Neuronal stem cell (in vitro differentiated cells): Measurements from ENCODE around the gene AHDC1.

Source experiments
- DNase-seq: peaks from one replicate; pipeline ENCODE4 v3.0.0-alpha.2; 2013; ENCODE audit warnings: low spot score
- H2AFZ ChIP-seq: one replicate; pipeline ENCODE4 v1.6.1; 2013; ENCODE audit warnings: mild to moderate bottlenecking, low read length, inconsistent platforms
- H2AK5ac ChIP-seq: 2 replicates; pipeline ENCODE4 v1.6.1; 2013; ENCODE audit warnings: low read depth, mild to moderate bottlenecking, inconsistent platforms, low read length, moderate library complexity, mixed read lengths
- H2BK120ac ChIP-seq: 2 replicates; pipeline ENCODE4 v1.6.1; 2013; ENCODE audit warnings: low read depth, mild to moderate bottlenecking, inconsistent platforms, low read length, moderate library complexity, mixed read lengths
- H2BK12ac ChIP-seq: one replicate; pipeline ENCODE4 v1.6.1; 2013; ENCODE audit warnings: low read length, inconsistent platforms
- H2BK15ac ChIP-seq: 2 replicates; pipeline ENCODE4 v1.6.1; 2013; ENCODE audit warnings: mild to moderate bottlenecking, low read length, inconsistent platforms, mixed read lengths
- H2BK5ac ChIP-seq: one replicate; pipeline ENCODE4 v1.6.1; 2013; ENCODE audit warnings: inconsistent platforms, mild to moderate bottlenecking, low read length, moderate library complexity
- H3K14ac ChIP-seq: one replicate; pipeline ENCODE4 v1.6.1; 2013; ENCODE audit warnings: low read length, inconsistent platforms
- H3K18ac ChIP-seq: 2 replicates; pipeline ENCODE4 v1.6.1; 2013; ENCODE audit warnings: low read length, inconsistent platforms
- H3K23ac ChIP-seq: 2 replicates; pipeline ENCODE4 v1.6.1; 2013; ENCODE audit warnings: low read depth, mild to moderate bottlenecking, mixed read lengths, low read length, inconsistent platforms; ENCODE audit not compliant: poor library complexity
- H3K27ac ChIP-seq: replicated peaks from 3 replicates; pipeline ENCODE4 v1.5.1; 2013; ENCODE audit warnings: low read length, inconsistent platforms
- H3K27me3 ChIP-seq, 3 experiments: 2 replicates each; pipeline ENCODE4 v1.6.1; 2013; ENCODE audit warnings: low read length in 3 of 3, mild to moderate bottlenecking in 2 of 3, inconsistent platforms in 1 of 3, low read depth in 1 of 3, mixed read lengths in 1 of 3, moderate library complexity in 1 of 3; ENCODE audit not compliant: control insufficient read depth in 3 of 3, insufficient read depth in 3 of 3
- H3K36me3 ChIP-seq, 2 donors: replicated peaks in 1 of 2; 2 replicates each; pipeline ENCODE4 v1.6.1; 2013; ENCODE audit warnings: low read length in 2 of 2; ENCODE audit not compliant: control insufficient read depth in 2 of 2, insufficient read depth in 2 of 2
- H3K4ac ChIP-seq: 2 replicates; pipeline ENCODE4 v1.6.1; 2013; ENCODE audit warnings: inconsistent platforms, mild to moderate bottlenecking, low read length, moderate library complexity
- H3K4me1 ChIP-seq, 2 donors: 1 replicate in 1 of 2; 2 replicates in 1 of 2; pipeline ENCODE4 v1.6.1; 2013; ENCODE audit warnings: low read length in 2 of 2, low read depth in 1 of 2; ENCODE audit not compliant: control insufficient read depth in 2 of 2, insufficient read depth in 1 of 2
- H3K4me2 ChIP-seq: one replicate; pipeline ENCODE4 v1.6.1; 2013; ENCODE audit warnings: mild to moderate bottlenecking, low read length, inconsistent platforms; ENCODE audit not compliant: insufficient read depth, poor library complexity, severe bottlenecking
- H3K4me3 ChIP-seq, 2 donors: 2 replicates each; pipeline ENCODE4 v1.5.1; 2013; ENCODE audit warnings: low read length in 2 of 2, mild to moderate bottlenecking in 2 of 2, inconsistent platforms in 1 of 2, moderate library complexity in 1 of 2
- H3K79me1 ChIP-seq: one replicate; pipeline ENCODE4 v1.6.1; 2013; ENCODE audit warnings: low read depth, mild to moderate bottlenecking, inconsistent platforms, low read length, moderate library complexity
- H3K9ac ChIP-seq: one replicate; pipeline ENCODE4 v1.6.1; 2013; ENCODE audit warnings: mild to moderate bottlenecking, low read depth, low read length, inconsistent platforms; ENCODE audit not compliant: poor library complexity
- H3K9me3 ChIP-seq, 2 donors: replicated peaks in 1 of 2; 2 replicates each; pipeline versions ENCODE3 to v1.6.1; 2013; ENCODE audit warnings: low read length in 2 of 2, mild to moderate bottlenecking in 2 of 2, inconsistent platforms in 1 of 2, low read depth in 1 of 2, mixed read lengths in 1 of 2, moderate library complexity in 1 of 2; ENCODE audit not compliant: control insufficient read depth in 2 of 2, insufficient read depth in 1 of 2
- H4K8ac ChIP-seq: one replicate; pipeline ENCODE4 v1.6.1; 2013; ENCODE audit warnings: low read depth, mild to moderate bottlenecking, inconsistent platforms, low read length, moderate library complexity
- H4K91ac ChIP-seq: one replicate; pipeline ENCODE4 v1.6.1; 2013; ENCODE audit warnings: low read length, low read depth, mild to moderate bottlenecking, inconsistent platforms; ENCODE audit not compliant: poor library complexity
- WGBS, 2 donors: extraction: QIAGEN DNeasy Blood & Tissue Kit; methylation state at CpG; one replicate each; pipeline ENCODE4 v1.1.7; 2013; ENCODE audit warnings: missing lambda C conversion rate in 2 of 2, mixed read lengths in 1 of 2; ENCODE audit not compliant: insufficient read length in 2 of 2, insufficient replicate concordance in 1 of 2; ENCODE audit errors: extremely low coverage in 2 of 2; 5-methylcytosine and 5-hydroxymethylcytosine counted together

Gene AHDC1

DNA sequence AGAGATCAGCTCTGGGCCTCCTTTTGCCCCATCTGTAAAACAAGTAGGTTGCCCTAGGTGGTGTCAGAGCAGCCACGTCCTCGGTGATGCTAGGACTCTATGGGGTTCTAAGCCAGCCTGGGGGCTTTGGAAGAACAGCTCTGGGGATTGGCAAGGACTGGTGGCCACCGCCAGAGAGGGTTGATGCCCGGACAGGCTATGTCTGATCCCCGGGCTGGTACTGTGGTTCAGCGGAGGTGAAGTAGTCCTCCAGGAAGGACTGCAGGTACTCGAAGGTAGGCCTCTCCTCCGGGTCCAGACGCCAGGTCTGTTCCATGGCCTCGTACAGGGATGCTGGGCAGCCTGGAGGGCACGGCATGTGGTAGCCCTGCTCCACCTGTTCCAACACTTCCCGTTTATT is 8.8 kb upstream of the AHDC1 start:
- WGBS, 2 donors: no CpG with 5 or more reads among the region's 12 CpGs
- H3K27ac ChIP-seq: no peak overlapping the region
- H3K18ac ChIP-seq: peak overlapping the region; percentile 41
- H3K4me3 ChIP-seq: no peak overlapping the region
- H3K4me1 ChIP-seq: peaks cover 8 to 14% of the 10 kb centered on the region in 2 donors
- no peak overlapping the region for H2BK5ac ChIP-seq
- H2BK12ac ChIP-seq: no peak overlapping the region
- peaks cover 0 to 20% (median 0%) of the 10 kb centered on the region in 3 experiments for H3K27me3 ChIP-seq
- no peak overlapping the region for H2BK120ac ChIP-seq
- H3K23ac ChIP-seq: peak overlapping the region; percentile 9
- no peak overlapping the region for H4K91ac ChIP-seq
- no peak overlapping the region for H3K4ac ChIP-seq
- H2BK15ac ChIP-seq: peak overlapping the region; percentile 31
- no peaks in the 10 kb centered on the region for H3K79me1 ChIP-seq
- H3K9me3 ChIP-seq: no peaks in the 10 kb centered on the region
- H3K14ac ChIP-seq: no peak overlapping the region
- H3K9ac ChIP-seq: no peak overlapping the region
- H3K36me3 ChIP-seq: no peaks in the 10 kb centered on the region
- no peak overlapping the region for H3K4me2 ChIP-seq
- no peak overlapping the region for H2AK5ac ChIP-seq
- no peak for DNase-seq
- no peak overlapping the region for H4K8ac ChIP-seq
- no peak overlapping the region for H2AFZ ChIP-seq

DNA sequence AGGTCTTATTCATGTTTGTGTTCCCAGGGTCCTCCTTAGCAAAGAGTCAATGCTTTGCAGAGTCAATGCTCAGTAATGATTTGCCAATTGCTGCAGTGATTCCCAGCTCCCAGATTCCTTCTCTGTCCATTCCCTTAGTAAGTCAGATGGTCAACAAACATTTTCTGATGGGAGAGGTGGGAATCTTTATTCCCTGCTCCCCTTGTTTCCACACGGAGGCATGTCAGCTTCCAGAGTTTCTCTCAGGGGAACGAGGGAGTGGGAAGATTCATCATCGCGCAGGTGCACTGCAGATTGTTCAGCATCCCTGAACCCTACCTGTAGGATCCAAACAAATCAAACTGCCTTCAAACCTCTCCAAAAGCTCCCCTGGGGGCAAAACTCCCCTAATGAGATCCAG is 7.5 kb upstream of the AHDC1 start:
- Histone ChIP-seq H4K91ac (no peak overlapping the region), H3K4me2 (no peak overlapping the region), H3K23ac (no peak overlapping the region), H2BK15ac (no peak overlapping the region), H2BK120ac (no peak overlapping the region), H2AK5ac (no peak overlapping the region), H3K9me3 (no peaks in the 10 kb centered on the region), H3K79me1 (no peaks in the 10 kb centered on the region), H3K9ac (no peak overlapping the region), H3K4ac (no peak overlapping the region), H3K18ac (no peak overlapping the region), H4K8ac (no peak overlapping the region), H2BK12ac (no peak overlapping the region), H3K27ac (no peak overlapping the region), H3K4me1 (peaks cover 18 to 24% of the 10 kb centered on the region in 2 donors), H3K27me3 (peaks cover 0 to 20% (median 0%) of the 10 kb centered on the region in 3 experiments), H3K36me3 (no peaks in the 10 kb centered on the region), H3K4me3 (no peak overlapping the region), H3K14ac (no peak overlapping the region), H2AFZ (peak overlapping the region; percentile 30), H2BK5ac (no peak overlapping the region)
- no CpG with 5 or more reads among the region's 4 CpGs for whole genome bisulfite sequencing, 2 donors
- no peak for DNase-seq

DNA sequence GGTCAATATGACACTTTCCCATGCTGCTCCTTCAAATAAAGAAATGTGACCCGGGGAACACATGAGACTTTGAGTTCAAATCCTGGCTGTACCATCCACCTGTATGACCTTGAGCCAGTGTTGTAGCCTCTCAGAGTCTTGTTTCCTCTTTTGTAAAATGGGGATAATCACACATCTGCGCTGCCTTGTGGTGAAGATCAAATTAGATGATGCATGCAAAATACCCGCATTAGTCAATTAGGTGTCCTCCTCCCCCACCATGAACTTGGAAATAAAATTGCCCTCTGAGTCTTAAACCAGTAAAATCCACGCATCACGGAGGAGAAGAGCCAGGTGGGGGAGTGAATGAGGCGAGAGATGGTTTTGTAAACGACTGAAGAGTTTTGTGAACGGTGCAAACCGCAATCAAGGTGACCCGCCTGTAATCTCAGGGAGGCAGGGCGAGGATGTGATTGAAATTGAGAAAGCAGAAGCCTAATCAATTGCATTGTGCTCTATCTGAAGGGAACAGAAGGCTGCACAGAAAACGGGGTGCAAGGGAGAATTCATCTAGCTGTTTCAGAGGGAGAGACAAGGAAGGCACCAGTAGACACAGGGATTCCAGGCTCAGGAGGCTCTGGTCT is 5.8 kb upstream of the AHDC1 start:
- no peak overlapping the region for H3K27ac ChIP-seq
- no peak overlapping the region for H3K9ac ChIP-seq
- H3K4me3 ChIP-seq: no peak overlapping the region
- H4K91ac ChIP-seq: no peak overlapping the region
- DNase-seq: no peak
- H3K9me3 ChIP-seq: no peaks in the 10 kb centered on the region
- no peak overlapping the region for H2BK15ac ChIP-seq
- no peak overlapping the region for H3K23ac ChIP-seq
- no peaks in the 10 kb centered on the region for H3K79me1 ChIP-seq
- no peak overlapping the region for H2AFZ ChIP-seq
- H3K36me3 ChIP-seq: no peaks in the 10 kb centered on the region
- H3K14ac ChIP-seq: no peak overlapping the region
- no peak overlapping the region for H3K4me2 ChIP-seq
- no CpG with 5 or more reads among the region's 12 CpGs for WGBS, 2 donors
- H3K4me1 ChIP-seq: peaks cover 31 to 33% of the 10 kb centered on the region in 2 donors
- H2BK5ac ChIP-seq: no peak overlapping the region
- H4K8ac ChIP-seq: no peak overlapping the region
- H2BK120ac ChIP-seq: no peak overlapping the region
- H2BK12ac ChIP-seq: no peak overlapping the region
- no peak overlapping the region for H3K4ac ChIP-seq
- no peak overlapping the region for H2AK5ac ChIP-seq
- peaks cover 0 to 8% (median 0%) of the 10 kb centered on the region in 3 experiments for H3K27me3 ChIP-seq
- H3K18ac ChIP-seq: peak overlapping the region; percentile 30

DNA sequence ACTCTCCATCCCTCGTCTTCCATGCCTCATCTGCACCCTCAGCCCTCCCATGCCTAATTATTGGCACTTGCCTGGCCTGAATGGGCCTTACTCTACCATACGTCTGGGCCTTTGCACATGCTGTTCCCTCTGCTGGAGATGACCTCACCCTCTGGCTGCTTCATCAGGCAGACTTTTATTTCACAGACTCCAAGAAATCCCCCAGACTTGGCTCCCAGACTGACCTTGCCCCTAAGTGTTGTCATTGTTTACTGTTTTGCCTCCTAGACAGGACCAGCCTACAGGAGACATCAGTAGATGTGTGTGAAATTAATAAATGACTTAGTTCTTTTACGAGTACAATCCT is 5.2 kb upstream of the AHDC1 start:
- Histone ChIP-seq H2AK5ac (peak overlapping the region; percentile 33), H2BK12ac (no peak overlapping the region), H2BK120ac (no peak overlapping the region), H4K8ac (no peak overlapping the region), H3K27me3 (peaks cover 0 to 5% (median 0%) of the 10 kb centered on the region in 3 experiments), H3K4me1 (peaks cover 29 to 34% of the 10 kb centered on the region in 2 donors), H4K91ac (no peak overlapping the region), H3K4me2 (no peak overlapping the region), H3K23ac (no peak overlapping the region), H2BK5ac (no peak overlapping the region), H3K9me3 (no peaks in the 10 kb centered on the region), H2BK15ac (no peak overlapping the region), H3K9ac (no peak overlapping the region), H3K79me1 (no peaks in the 10 kb centered on the region), H3K18ac (no peak overlapping the region), H3K14ac (no peak overlapping the region), H3K4ac (no peak overlapping the region), H3K36me3 (no peaks in the 10 kb centered on the region), H3K4me3 (no peak overlapping the region), H2AFZ (no peak overlapping the region), H3K27ac (no peak overlapping the region)
- no peak for DNase-seq
- no CpG with 5 or more reads among the region's 3 CpGs for WGBS, 2 donors
